Transverse colon (tissue), 3 donors: Measurements from ENCODE around the gene DACT3.

Source experiments
- POLR2A ChIP-seq: fragments of 450-650 bp; IDR thresholded peaks from one replicate; pipeline ENCODE4 v1.6.1; 2016; ENCODE audit warnings: antibody characterized with exemption, mild to moderate bottlenecking, moderate library complexity
- TF ChIP-seq, protein P1 (sequence below), 5 experiments: fragments of 200-600 bp in 3 of 5; fragments of 450-650 bp in 2 of 5; sonication (generic) in 3 of 5; IDR thresholded peaks; 1 replicate in 2 of 5; 2 replicates in 3 of 5; pipeline ENCODE4 v1.5.1; 2016 to 2017; ENCODE audit warnings: antibody characterized with exemption in 5 of 5, inconsistent platforms in 3 of 5, mild to moderate bottlenecking in 2 of 5, moderate library complexity in 1 of 5

GRCh38 chr19:46620716-46621115, 40.3 kb downstream of the DACT3 start:
- TF ChIP-seq, protein P1, sequence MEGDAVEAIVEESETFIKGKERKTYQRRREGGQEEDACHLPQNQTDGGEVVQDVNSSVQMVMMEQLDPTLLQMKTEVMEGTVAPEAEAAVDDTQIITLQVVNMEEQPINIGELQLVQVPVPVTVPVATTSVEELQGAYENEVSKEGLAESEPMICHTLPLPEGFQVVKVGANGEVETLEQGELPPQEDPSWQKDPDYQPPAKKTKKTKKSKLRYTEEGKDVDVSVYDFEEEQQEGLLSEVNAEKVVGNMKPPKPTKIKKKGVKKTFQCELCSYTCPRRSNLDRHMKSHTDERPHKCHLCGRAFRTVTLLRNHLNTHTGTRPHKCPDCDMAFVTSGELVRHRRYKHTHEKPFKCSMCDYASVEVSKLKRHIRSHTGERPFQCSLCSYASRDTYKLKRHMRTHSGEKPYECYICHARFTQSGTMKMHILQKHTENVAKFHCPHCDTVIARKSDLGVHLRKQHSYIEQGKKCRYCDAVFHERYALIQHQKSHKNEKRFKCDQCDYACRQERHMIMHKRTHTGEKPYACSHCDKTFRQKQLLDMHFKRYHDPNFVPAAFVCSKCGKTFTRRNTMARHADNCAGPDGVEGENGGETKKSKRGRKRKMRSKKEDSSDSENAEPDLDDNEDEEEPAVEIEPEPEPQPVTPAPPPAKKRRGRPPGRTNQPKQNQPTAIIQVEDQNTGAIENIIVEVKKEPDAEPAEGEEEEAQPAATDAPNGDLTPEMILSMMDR (IDR thresholded peaks at IDR 0.05) = no peak
- no peak for TF ChIP-seq POLR2A
